Liver (tissue), 4 donors: ENCODE results near the gene OR2F2. TPM values are rescaled to one million over a fixed set of nuclear protein-coding genes. Genes with fewer than 3 reads are reported as not detected.

Source experiments
- polyA plus RNA-seq, 2 donors: library from polyadenylated mRNA; stranded (reverse) in 1 of 2; unstranded in 1 of 2; fragments of 200-250 nt in 1 of 2; fragments of >200 nt in 1 of 2; fragmentation: Nextera tagmentation in 1 of 2; extraction: Ambion mirVana in 1 of 2; gene quantifications; one replicate each; pipeline versions ENCODE4 v1.2.1 to v1.2.3, GENCODE V29; 2013 to 2015
- total RNA-seq, 2 donors: library from RNA; depleted of rRNA; stranded (reverse); fragments of >200 nt; gene quantifications; one replicate each; pipeline ENCODE4 v1.2.3, GENCODE V29; 2014
- donor health status: healthy.
- donor health status: healthy.
- donor health status: healthy.

Gene OR2F2
- total and polyA plus RNA-seq, 4 donors = not detected

Other genes starting within 250 kb of the OR2F2 start
- gene CTAGE6, start 177.5 kb upstream of the OR2F2 start, total RNA-seq = under 1 TPM in 1 of 2 donors, not detected in 1; 0.33 TPM
- under 1 TPM in 1 of 2 donors, not detected in 1; 0.11 TPM for gene CTAGE6, start 177.5 kb upstream of the OR2F2 start, polyA plus RNA-seq
- gene TCAF1, start 33.1 kb upstream of the OR2F2 start, total RNA-seq = 10 to 100 TPM; 25.4 to 75.1 TPM
- gene TCAF1, start 33.1 kb upstream of the OR2F2 start, polyA plus RNA-seq = 10 to 100 TPM; 20.2 to 34.9 TPM
- under 1 TPM; under 0.01 to 0.05 TPM for gene OR2F1, start 19.6 kb downstream of the OR2F2 start, total RNA-seq
- gene OR2F1, start 19.6 kb downstream of the OR2F2 start, polyA plus RNA-seq = not detected
- gene OR6B1, start 65.1 kb downstream of the OR2F2 start, total RNA-seq = under 1 TPM in 1 of 2 donors, not detected in 1; 0.05 TPM
- gene OR6B1, start 65.1 kb downstream of the OR2F2 start, polyA plus RNA-seq = not detected
- under 1 TPM in 1 of 2 donors, not detected in 1; 0.28 TPM for gene OR2A5, start 113.7 kb downstream of the OR2F2 start, total RNA-seq
- gene OR2A5, start 113.7 kb downstream of the OR2F2 start, polyA plus RNA-seq = not detected
- gene OR2A25, start 134.6 kb downstream of the OR2F2 start, total RNA-seq = not detected
- gene OR2A25, start 134.6 kb downstream of the OR2F2 start, polyA plus RNA-seq = not detected
- gene OR2A12, start 151.0 kb downstream of the OR2F2 start, total RNA-seq = not detected
- not detected for gene OR2A12, start 151.0 kb downstream of the OR2F2 start, polyA plus RNA-seq
- gene OR2A2, start 174.3 kb downstream of the OR2F2 start, total RNA-seq = not detected
- not detected for gene OR2A2, start 174.3 kb downstream of the OR2F2 start, polyA plus RNA-seq
- gene OR2A14, start 187.9 kb downstream of the OR2F2 start, total RNA-seq = not detected
- gene OR2A14, start 187.9 kb downstream of the OR2F2 start, polyA plus RNA-seq = not detected
- gene CTAGE4, start 248.2 kb downstream of the OR2F2 start, total RNA-seq = 1 to 10 TPM; 1.4 to 1.7 TPM
- 1 to 10 TPM in 1 of 2 donors, under 1 TPM in 1; 0.55 to 1.4 TPM for gene CTAGE4, start 248.2 kb downstream of the OR2F2 start, polyA plus RNA-seq